ENCODE results near the gene NELL1.

GRCh38 chr11:20865161-20865560, 195.8 kb downstream of the NELL1 start:
- no peak for TF ChIP-seq CTCF (conservative IDR thresholded peaks at IDR 0.05 in 1 of 2, IDR thresholded peaks at IDR 0.05 in 1 of 2; ENCODE audit: low read depth in 1 of 2, low read length in 2 of 2)
- TF ChIP-seq EZH2 (IDR thresholded peaks at IDR 0.05; ENCODE audit: low read length, missing control alignments) = no peak
